ENCODE data around the gene CEP89. TPM values are rescaled to one million over a fixed set of nuclear protein-coding genes. Genes with fewer than 3 reads are reported as not detected.

CEP89 gene
- total RNA-seq, 4 donors from 2014 or later = 11.7 to 22.5 (median 17.5) TPM

- Histone ChIP-seq H3K27me3 (no peaks in the 10 kb centered on the region), H3K9me3 (no peaks in the 10 kb centered on the region), H3K27ac (no peak overlapping the region), H3K36me3 (peaks cover 52% of the 10 kb centered on the region), H3K4me1 (no peaks in the 10 kb centered on the region), H3K4me3 (no peak overlapping the region)
- no peak for DNase-seq (ENCODE audit: low spot score in 2 of 2)
- TF ChIP-seq CTCF (IDR thresholded peaks at IDR 0.05) (no peak), POLR2AphosphoS5 (IDR thresholded peaks at IDR 0.05) (no peak), EP300 (IDR thresholded peaks at IDR 0.05) (no peak), POLR2A (IDR thresholded peaks at IDR 0.05) (no peak)
- WGBS = 95% methylated on average over 2 of the region's 2 CpGs
These were observed 43.0 kb downstream of the CEP89 start for GRCh38 chr19:32928806-32929205.

DNA sequence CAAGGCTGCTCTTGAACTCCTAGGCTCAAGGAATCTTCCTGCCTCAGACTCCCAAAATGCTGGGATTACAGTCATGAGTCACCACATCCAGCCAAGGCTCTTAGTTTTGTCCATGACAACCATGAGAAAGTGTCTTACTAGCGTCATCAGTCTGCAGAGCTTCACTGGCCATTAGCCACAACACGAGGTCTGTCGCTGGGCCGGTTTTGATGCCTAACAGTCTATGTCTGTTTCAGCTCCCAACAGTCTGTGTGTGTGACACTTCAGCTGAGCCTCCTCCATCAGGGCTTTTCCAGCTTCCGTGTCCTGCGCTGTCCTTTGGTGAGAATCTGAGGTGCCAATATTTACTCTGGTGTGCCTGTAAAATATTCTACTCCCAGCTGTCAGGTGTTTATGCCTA is 47.6 kb downstream of the CEP89 start:
- no peaks in the 10 kb centered on the region for H3K9me3 ChIP-seq
- peaks cover 67% of the 10 kb centered on the region for H3K36me3 ChIP-seq
- 98% methylated on average over 4 of the region's 6 CpGs for WGBS
- no peaks in the 10 kb centered on the region for H3K27me3 ChIP-seq
- no peak overlapping the region for H3K4me3 ChIP-seq
- TF ChIP-seq EP300 (IDR thresholded peaks at IDR 0.05) = no peak
- TF ChIP-seq POLR2A (IDR thresholded peaks at IDR 0.05) = no peak
- no peak for TF ChIP-seq POLR2AphosphoS5 (IDR thresholded peaks at IDR 0.05)
- TF ChIP-seq CTCF (IDR thresholded peaks at IDR 0.05) = no peak
- H3K27ac ChIP-seq = no peak overlapping the region
- no peak for DNase-seq (ENCODE audit: low spot score in 2 of 2)
- no peaks in the 10 kb centered on the region for H3K4me1 ChIP-seq

- no peaks in the 10 kb centered on the region for H3K9me3 ChIP-seq
- 92% methylated on average over 3 of the region's 3 CpGs for WGBS
- DNase-seq (ENCODE audit: low spot score in 2 of 2) = no peak
- no peak for TF ChIP-seq CTCF (IDR thresholded peaks at IDR 0.05)
- no peak for TF ChIP-seq EP300 (IDR thresholded peaks at IDR 0.05)
- TF ChIP-seq POLR2A (IDR thresholded peaks at IDR 0.05) = no peak
- no peak for TF ChIP-seq POLR2AphosphoS5 (IDR thresholded peaks at IDR 0.05)
- H3K36me3 ChIP-seq = peaks cover 71% of the 10 kb centered on the region
- H3K4me3 ChIP-seq = no peak overlapping the region
- no peaks in the 10 kb centered on the region for H3K4me1 ChIP-seq
- no peaks in the 10 kb centered on the region for H3K27me3 ChIP-seq
- H3K27ac ChIP-seq = no peak overlapping the region
These were observed 50.1 kb downstream of the CEP89 start for GRCh38 chr19:32921624-32922023.

GRCh38 chr19:32919365-32919764 is 52.4 kb downstream of the CEP89 start:
- TF ChIP-seq POLR2AphosphoS5 (IDR thresholded peaks at IDR 0.05) (no peak), CTCF (IDR thresholded peaks at IDR 0.05) (no peak), EP300 (IDR thresholded peaks at IDR 0.05) (no peak), POLR2A (IDR thresholded peaks at IDR 0.05) (no peak)
- H3K36me3 ChIP-seq = peaks cover 76% of the 10 kb centered on the region
- 91% methylated on average over 4 of the region's 4 CpGs for WGBS

GRCh38 chr19:32917616-32917996 is 54.2 kb downstream of the CEP89 start:
- 90% methylated on average over 8 of the region's 8 CpGs for WGBS
- no peak overlapping the region for H3K4me3 ChIP-seq
- H3K4me1 ChIP-seq = no peaks in the 10 kb centered on the region
- no peak overlapping the region for H3K27ac ChIP-seq
- TF ChIP-seq CTCF (IDR thresholded peaks at IDR 0.05) (no peak), POLR2A (IDR thresholded peaks at IDR 0.05) (no peak), POLR2AphosphoS5 (IDR thresholded peaks at IDR 0.05) (no peak), EP300 (IDR thresholded peaks at IDR 0.05) (no peak)
- no peaks in the 10 kb centered on the region for H3K9me3 ChIP-seq
- H3K27me3 ChIP-seq = no peaks in the 10 kb centered on the region
- no peak for DNase-seq (ENCODE audit: low spot score in 2 of 2)
- H3K36me3 ChIP-seq = peaks cover 67% of the 10 kb centered on the region

More at GRCh38 chr19:32919365-32919764, 52.4 kb downstream of the CEP89 start:
- no peak for DNase-seq (ENCODE audit: low spot score in 2 of 2)
- no peak overlapping the region for H3K27ac ChIP-seq
- no peaks in the 10 kb centered on the region for H3K4me1 ChIP-seq
- H3K4me3 ChIP-seq = no peak overlapping the region
- no peaks in the 10 kb centered on the region for H3K27me3 ChIP-seq
- H3K9me3 ChIP-seq = no peaks in the 10 kb centered on the region
